RWPE1 (cell line): ENCODE data around the gene TMEM272.

ENCODE experiments used
- CTCF ChIA-PET: fragments of 350-600 bp; sonication (Branson Sonifier 250); formaldehyde crosslinking; extraction: SDS; loops from one replicate; lab custom pipeline; 2021; lab: Yijun Ruan, JAX
- POLR2A ChIA-PET: fragments of 400-600 bp; formaldehyde crosslinking; extraction: SDS; loops from one replicate; lab custom pipeline; 2020; ENCODE audit warnings: antibody characterized with exemption; ENCODE audit not compliant: low non-redundant PET; lab: Yijun Ruan, JAX
- DNase-seq: peaks from one replicate; pipeline ENCODE4 v3.0.0; 2012; ENCODE audit warnings: low spot score
- H3K27ac ChIP-seq: fragments of 450-650 bp; 2 replicates; pipeline ENCODE4 v1.5.1; 2017
- CTCF ChIP-seq: fragments of 450-650 bp; conservative IDR thresholded peaks from 2 replicates; pipeline ENCODE4 v1.5.1; 2017; ENCODE audit warnings: low read depth, mild to moderate bottlenecking

The TMEM272 gene

GRCh38 chr13:51794964-51795363, 50.0 kb downstream of the TMEM272 start:
- ChIA-PET POLR2A (no interaction called here), CTCF (interaction anchor here (0.6 kb wide), 1 partner anchor 318 kb away, joined by 3 read pairs; no protein-coding TSS in a partner anchor)
- DNase-seq: no peak
- H3K27ac ChIP-seq: no peak overlapping the region
- no peak for TF ChIP-seq CTCF

GRCh38 chr13:51793570-51794271, 51.3 kb downstream of the TMEM272 start:
- CTCF ChIA-PET: interaction anchor here (0.6 to 0.7 kb wide), 3 partner anchors 30 to 373 kb away, joined by 4 to 5 read pairs (median 5); no protein-coding TSS in a partner anchor
- no peak for TF ChIP-seq CTCF
- peak; percentile 69 for DNase-seq
- peak overlapping the region; percentile 68 for H3K27ac ChIP-seq
- POLR2A ChIA-PET: no interaction called here

- TF ChIP-seq CTCF: no peak
- DNase-seq: no peak
- H3K27ac ChIP-seq: no peak overlapping the region
- ChIA-PET CTCF (no interaction called here), POLR2A (no interaction called here)
These were observed 58.3 kb downstream of the TMEM272 start for GRCh38 chr13:51786425-51787265.

- TF ChIP-seq CTCF: no peak
- ChIA-PET POLR2A (no interaction called here), CTCF (interaction anchor here (0.6 to 0.7 kb wide), 2 partner anchors 19 to 36 kb away, joined by 3 to 5 read pairs; no protein-coding TSS in a partner anchor)
- no peak overlapping the region for H3K27ac ChIP-seq
- DNase-seq: no peak
These were observed 59.1 kb downstream of the TMEM272 start for GRCh38 chr13:51785712-51786424.

- no peak for DNase-seq
- CTCF ChIA-PET: no interaction called here
- POLR2A ChIA-PET: interaction anchor here (0.5 to 0.6 kb wide), 2 partner anchors 37 to 340 kb away, joined by 4 to 8 read pairs; no protein-coding TSS in a partner anchor
- TF ChIP-seq CTCF: no peak
- H3K27ac ChIP-seq: no peak overlapping the region
These were observed 60.9 kb downstream of the TMEM272 start for GRCh38 chr13:51784097-51784496.
